Measurements from ENCODE around the gene RPL38.

The RPL38 gene

DNA sequence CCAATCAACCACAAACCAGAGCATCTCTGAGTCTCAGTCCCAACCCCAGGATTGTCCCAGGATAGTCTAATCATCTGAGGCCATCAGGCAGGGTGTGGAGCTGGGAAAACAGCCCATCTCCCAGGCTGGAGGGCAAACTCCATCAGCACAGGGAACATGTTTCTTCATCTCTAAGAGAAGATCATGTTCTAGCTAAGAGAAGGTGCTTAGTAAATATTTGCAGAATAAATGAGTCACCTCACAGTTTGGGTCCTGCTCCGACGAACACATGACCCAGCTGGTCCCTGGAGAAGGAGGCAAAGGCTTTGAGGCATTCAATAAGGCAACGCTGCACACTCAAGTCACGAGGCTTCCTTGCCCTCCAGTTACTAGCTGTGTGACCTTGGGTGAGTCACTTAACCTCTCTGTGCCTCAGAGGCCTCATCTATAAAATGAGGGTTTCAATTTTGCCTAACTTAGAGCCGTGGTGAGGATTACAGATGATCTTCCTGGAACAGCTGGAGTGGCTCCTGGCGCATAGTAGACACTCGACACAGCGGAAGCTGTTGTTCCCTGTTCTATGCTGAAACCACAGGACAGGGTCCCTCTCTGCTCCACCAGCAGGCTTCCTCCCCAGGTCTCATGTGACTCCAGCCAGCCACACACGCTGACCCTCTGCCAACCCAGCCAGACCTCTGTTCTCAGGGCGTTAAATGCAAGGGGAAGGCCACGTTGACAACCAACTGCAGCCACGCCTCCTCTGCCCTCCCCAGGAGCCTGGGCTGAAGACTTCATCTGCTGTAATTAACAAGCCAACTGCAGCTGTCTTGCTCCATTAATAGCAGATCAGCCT is 10.3 kb upstream of the RPL38 start:
- Mint-ChIP-seq H3K9me3 (no peaks in the 10 kb centered on the region), H3K4me3 (no peak overlapping the region), H3K27me3 (peaks cover 72% of the 10 kb centered on the region), H3K27ac (no peak overlapping the region), H3K36me3 (no peaks in the 10 kb centered on the region), H3K4me1 (peaks cover 3% of the 10 kb centered on the region)
- no peak for DNase-seq
- CTCF ChIA-PET, result interaction anchor here (0.7 kb wide), 1 partner anchor 44 kb away, joined by 3 read pairs; no protein-coding TSS in a partner anchor

DNA sequence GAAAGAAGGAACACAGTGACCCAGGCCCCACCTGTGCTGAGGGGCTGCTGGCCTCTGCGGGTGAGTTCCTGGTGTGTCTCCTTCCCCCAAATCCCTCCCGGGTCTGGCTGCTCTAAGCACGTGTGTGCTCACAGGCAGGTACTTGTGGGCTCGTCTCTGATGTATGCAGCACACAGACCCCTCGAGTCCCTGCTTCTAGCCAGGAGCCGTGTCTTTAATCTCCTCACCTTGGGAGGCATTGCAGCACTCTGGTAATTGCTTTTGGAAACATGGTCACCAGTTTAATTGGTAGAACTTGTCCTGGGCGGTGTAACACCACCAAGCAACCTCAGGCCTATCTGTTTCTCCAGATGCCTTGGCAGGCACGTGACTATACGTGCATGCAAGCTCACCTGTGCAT is 8.8 kb upstream of the RPL38 start:
- no peak for DNase-seq
- peaks cover 10% of the 10 kb centered on the region for H3K4me1 Mint-ChIP-seq
- CTCF ChIA-PET, result no interaction called here

DNA sequence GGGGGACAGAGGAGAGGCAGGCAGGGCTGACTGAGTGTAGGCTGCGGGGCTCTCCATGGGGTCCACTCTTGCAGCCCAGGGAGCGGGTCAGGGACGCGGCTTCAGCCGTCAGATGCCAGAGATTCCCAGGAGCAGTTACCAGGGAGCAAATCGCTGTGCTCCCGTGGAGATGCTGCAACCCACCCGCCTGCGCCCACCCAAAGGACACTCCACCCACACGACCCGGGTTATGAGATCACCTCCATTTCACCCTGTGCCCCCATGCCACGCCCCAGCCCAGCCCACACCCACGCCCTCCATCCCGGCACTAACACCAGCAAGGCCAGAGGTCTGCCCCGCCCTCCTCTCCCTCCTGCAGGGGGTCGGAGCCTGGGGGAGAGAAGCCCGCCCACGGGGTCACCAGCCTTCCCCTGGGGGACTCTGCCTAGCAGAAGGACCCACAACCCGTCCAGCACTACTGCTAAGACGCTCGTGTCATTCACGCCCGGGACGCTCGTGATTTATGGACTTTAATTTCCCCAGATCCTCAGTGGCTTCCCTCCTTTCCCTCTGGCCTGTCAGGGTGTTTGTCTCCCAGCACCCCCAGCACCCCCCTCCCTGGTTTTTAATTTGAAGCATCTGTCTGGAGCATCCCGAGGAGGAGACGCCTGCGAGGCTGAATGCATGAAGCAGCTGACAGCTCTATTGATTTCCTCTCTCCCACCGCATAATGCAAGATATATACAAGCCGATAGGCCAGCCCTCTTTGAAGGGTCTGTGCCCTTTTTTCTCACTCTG is 6.7 kb upstream of the RPL38 start:
- no peaks in the 10 kb centered on the region for H3K9me3 Mint-ChIP-seq
- H3K27me3 Mint-ChIP-seq, result peaks cover 91% of the 10 kb centered on the region
- CTCF ChIA-PET, result no interaction called here
- H3K4me3 Mint-ChIP-seq, result no peak overlapping the region
- peaks cover 12% of the 10 kb centered on the region for H3K4me1 Mint-ChIP-seq
- H3K27ac Mint-ChIP-seq, result no peak overlapping the region
- DNase-seq, result no peak
- no peaks in the 10 kb centered on the region for H3K36me3 Mint-ChIP-seq

More for the DNA sequence above, 8.8 kb upstream of the RPL38 start:
- no peak overlapping the region for H3K27ac Mint-ChIP-seq
- no peaks in the 10 kb centered on the region for H3K36me3 Mint-ChIP-seq
- H3K4me3 Mint-ChIP-seq, result no peak overlapping the region
- H3K27me3 Mint-ChIP-seq, result peaks cover 75% of the 10 kb centered on the region
- no peaks in the 10 kb centered on the region for H3K9me3 Mint-ChIP-seq

DNA sequence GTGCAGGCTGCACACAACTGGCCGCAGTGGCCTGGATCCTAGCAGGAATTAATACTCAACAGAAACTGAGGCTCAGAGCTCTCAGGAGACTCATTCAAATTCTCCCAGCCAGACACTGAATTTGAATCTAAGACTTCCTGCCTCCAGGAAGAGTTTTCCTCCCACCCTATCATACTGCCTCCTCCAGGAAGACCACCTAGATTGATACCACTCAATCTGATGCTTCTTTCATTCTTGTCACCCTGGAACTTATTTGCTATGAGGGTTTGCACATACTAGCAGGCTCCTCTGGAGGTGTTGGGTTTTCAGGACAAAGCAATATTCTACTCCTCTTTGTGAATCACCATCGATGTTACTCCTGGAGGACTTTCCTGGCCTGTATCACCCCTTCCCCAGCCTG is 5.7 kb upstream of the RPL38 start:
- no peak for DNase-seq
- CTCF ChIA-PET, result interaction anchor here (3.5 kb wide), 1 partner anchor 108 kb away, joined by 28 read pairs; no protein-coding TSS in a partner anchor
- Mint-ChIP-seq H3K27me3 (peaks cover 97% of the 10 kb centered on the region), H3K9me3 (no peaks in the 10 kb centered on the region), H3K4me3 (no peak overlapping the region), H3K36me3 (no peaks in the 10 kb centered on the region), H3K4me1 (peaks cover 14% of the 10 kb centered on the region), H3K27ac (no peak overlapping the region)

DNA sequence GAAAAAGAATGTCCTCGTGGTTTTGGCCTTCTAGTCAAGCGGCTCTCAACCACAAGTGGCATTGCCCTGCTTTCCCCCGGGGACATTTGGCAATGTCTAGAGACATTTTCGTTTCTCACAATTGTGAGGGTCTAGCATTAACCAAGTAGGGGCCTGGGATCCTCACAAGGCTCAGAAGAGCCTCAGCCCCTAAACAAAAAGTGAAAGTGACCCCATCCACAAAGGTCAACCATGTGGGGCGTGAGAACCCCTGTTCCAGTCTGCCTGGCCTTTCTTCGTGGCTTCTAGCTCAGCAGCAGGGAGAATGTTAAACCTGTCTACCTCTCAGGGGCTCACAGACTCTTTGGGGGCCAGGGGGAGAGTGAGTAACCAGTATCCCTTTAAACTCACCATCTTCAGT is 4.8 kb upstream of the RPL38 start:
- H3K4me3 Mint-ChIP-seq, result no peak overlapping the region
- peaks cover 3% of the 10 kb centered on the region for H3K36me3 Mint-ChIP-seq
- CTCF ChIA-PET, result interaction anchor here (1.4 to 3.5 kb wide), 7 partner anchors 8 to 193 kb away, joined by 3 to 28 read pairs (median 10); no protein-coding TSS in a partner anchor
- H3K27me3 Mint-ChIP-seq, result peaks cover 97% of the 10 kb centered on the region
- no peak for DNase-seq
- H3K9me3 Mint-ChIP-seq, result no peaks in the 10 kb centered on the region
- H3K27ac Mint-ChIP-seq, result no peak overlapping the region
- peaks cover 22% of the 10 kb centered on the region for H3K4me1 Mint-ChIP-seq

DNA sequence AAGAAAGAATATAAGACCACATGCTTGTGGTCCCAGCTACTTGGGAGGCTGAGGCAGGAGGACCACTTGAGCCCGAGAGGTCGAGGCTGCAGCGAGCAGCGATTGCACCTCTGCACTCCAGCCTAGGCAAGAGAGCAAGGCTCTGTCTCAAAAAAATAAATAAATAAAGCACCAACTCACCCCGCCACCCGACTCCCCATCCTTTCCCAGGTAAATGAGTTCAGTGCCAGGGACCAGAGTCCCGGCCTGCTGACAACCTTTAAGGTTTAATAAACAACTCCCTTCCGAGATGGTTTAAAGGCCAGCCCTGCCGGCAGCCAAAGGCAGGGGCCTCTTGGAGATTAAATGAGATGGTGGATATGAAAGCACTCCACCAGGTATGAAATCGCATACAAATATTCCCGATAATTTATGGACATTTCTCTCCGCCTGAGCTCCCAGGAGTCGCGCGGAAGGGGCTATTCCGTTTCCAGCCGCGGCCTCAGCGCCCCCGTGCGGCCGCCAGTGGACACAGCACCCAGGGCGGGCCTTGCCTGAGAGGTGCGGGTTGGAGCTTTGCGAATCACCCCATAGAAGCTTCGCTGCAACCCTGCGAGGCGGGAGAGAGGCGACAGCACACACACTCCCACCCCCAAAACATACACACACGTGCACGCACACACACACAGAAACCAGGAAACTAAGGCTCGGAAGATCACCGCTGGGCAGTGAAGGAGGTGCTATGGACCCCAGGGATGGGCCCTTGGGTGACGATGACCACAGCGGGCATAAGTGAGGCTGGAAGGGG is 4.0 kb upstream of the RPL38 start:
- Mint-ChIP-seq H3K4me3 (no peak overlapping the region), H3K36me3 (peaks cover 6% of the 10 kb centered on the region), H3K9me3 (no peaks in the 10 kb centered on the region), H3K4me1 (peaks cover 19% of the 10 kb centered on the region), H3K27me3 (peaks cover 89% of the 10 kb centered on the region), H3K27ac (no peak overlapping the region)
- CTCF ChIA-PET, result interaction anchor here (0.7 to 3.5 kb wide), 17 partner anchors 8 to 770 kb away, joined by 3 to 28 read pairs (median 4); partner anchors contain the start of gene TTYH2
- DNase-seq, result peak; percentile 72

DNA sequence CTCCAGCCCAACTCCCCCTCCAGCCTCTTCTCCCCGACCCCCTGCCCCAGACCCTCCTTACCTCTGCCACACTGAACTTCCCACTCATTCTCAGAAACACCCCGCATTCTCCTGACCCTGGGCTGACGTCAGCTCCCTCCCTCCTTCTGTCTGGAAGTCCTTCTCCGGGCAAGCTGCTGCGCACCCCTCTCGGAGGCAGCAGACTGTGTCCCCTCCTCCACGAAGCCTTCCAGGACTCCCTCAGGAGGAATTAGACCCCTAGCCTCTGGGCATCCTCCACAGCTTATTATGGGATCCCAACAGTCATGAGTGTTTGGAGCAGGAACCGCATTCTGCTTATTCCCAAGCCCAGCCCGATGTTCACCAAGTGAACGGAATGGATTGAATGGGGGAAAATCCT is 3.4 kb upstream of the RPL38 start:
- Mint-ChIP-seq H3K9me3 (no peaks in the 10 kb centered on the region), H3K4me1 (peaks cover 25% of the 10 kb centered on the region), H3K4me3 (no peak overlapping the region), H3K27ac (no peak overlapping the region), H3K27me3 (peaks cover 83% of the 10 kb centered on the region), H3K36me3 (peaks cover 12% of the 10 kb centered on the region)
- CTCF ChIA-PET, result interaction anchor here (0.7 to 3.5 kb wide), 17 partner anchors 9 to 771 kb away, joined by 3 to 28 read pairs (median 4); partner anchors contain the start of gene TTYH2
- DNase-seq, result no peak

DNA sequence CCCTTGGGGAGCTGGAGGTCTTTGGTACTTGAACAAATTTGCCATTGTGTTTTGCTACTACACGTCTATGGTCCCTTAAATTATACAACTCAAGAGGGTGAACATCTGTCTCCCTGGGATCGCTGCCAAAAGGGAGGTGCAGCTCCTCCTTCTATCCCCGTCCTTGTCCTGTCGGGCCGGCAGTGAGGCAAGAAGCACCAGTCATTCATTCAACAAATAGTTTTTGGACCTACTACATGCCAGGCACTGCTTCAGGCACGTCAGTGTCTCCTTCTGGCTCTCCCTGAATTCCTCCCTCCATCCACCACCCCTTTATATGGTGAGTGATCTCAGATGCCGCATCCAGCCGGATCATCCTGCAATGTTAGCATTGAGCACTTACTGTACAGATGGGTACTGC is 2.2 kb upstream of the RPL38 start:
- Mint-ChIP-seq H3K27me3 (peaks cover 72% of the 10 kb centered on the region), H3K36me3 (peaks cover 18% of the 10 kb centered on the region), H3K4me1 (peaks cover 35% of the 10 kb centered on the region), H3K4me3 (no peak overlapping the region), H3K9me3 (no peaks in the 10 kb centered on the region), H3K27ac (no peak overlapping the region)
- DNase-seq, result no peak
- CTCF ChIA-PET, result interaction anchor here (1.5 to 3.5 kb wide), 3 partner anchors 10 to 111 kb away, joined by 4 to 28 read pairs (median 13); no protein-coding TSS in a partner anchor

DNA sequence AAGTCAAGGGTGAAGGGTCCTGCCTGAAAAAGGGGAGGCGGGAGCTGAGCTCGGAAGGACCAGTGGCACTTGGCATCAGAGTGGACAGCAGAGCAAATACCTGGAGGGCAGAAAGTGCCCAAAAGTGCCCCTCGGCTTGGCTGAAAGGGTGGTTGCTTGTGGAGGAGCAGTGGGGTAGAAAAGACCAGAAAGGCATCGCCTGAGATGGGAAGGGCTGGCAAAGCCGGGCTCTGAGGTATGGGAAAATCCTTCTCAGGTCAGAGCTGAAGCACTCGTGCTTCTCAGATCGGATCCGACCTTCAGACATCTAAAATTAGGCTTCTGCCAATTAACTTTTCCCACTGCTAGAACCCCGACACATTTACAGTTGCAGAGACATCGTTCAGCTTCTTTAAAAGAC is 1.5 kb upstream of the RPL38 start:
- no peak for DNase-seq
- peaks cover 22% of the 10 kb centered on the region for H3K36me3 Mint-ChIP-seq
- no peaks in the 10 kb centered on the region for H3K9me3 Mint-ChIP-seq
- H3K27ac Mint-ChIP-seq, result no peak overlapping the region
- H3K4me1 Mint-ChIP-seq, result peaks cover 39% of the 10 kb centered on the region
- CTCF ChIA-PET, result interaction anchor here (1.5 kb wide), 1 partner anchor 11 kb away, joined by 4 read pairs; no protein-coding TSS in a partner anchor
- no peak overlapping the region for H3K4me3 Mint-ChIP-seq
- peaks cover 65% of the 10 kb centered on the region for H3K27me3 Mint-ChIP-seq

DNA sequence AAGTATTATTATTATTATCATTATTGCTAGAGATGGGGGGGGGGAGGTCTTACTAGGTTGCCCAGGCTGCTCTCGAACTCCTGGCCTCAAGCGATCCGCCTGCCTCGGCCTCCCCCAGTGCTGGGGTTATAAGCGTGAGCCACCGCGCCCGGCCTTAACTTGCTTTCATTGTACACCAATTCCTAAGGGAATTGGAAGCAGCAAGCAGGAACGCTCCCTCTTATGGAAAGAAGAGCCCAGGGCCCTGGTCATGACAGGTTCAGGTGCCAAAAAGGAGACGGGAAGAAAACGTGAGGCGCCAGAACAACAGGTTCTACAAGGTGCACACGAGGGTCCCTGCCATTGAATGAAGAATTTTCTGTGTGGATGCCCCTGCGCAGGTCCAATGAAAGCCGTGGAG is 540 bp upstream of the RPL38 start:
- Mint-ChIP-seq H3K4me1 (peaks cover 45% of the 10 kb centered on the region), H3K27ac (no peak overlapping the region), H3K9me3 (no peaks in the 10 kb centered on the region), H3K36me3 (peaks cover 29% of the 10 kb centered on the region), H3K27me3 (peaks cover 57% of the 10 kb centered on the region), H3K4me3 (peak overlapping the region; percentile 90)
- DNase-seq, result no peak
- CTCF ChIA-PET, result interaction anchor here (0.6 to 1.5 kb wide), 6 partner anchors 12 to 313 kb away, joined by 3 to 4 read pairs (median 3); no protein-coding TSS in a partner anchor

DNA sequence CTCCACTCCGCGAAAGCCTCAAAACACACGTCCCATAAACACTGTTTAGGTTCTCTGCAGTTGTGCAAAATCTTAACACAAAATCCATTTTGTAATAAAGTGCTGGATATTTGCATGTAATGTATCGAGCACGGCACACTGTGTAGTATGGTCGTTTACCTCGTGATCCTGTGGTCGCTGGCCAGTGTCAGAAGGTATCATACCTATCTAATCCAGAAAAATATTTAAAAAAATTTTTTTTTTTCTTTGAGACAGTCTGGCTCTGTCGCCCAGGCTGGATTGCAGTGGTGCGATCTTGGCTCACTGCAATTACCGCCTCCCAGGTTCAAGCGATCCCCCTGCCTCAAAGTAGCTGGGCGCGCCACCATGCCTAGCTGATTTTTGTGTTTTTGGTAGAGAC is 996 bp downstream of the RPL38 start:
- H3K36me3 Mint-ChIP-seq, result peaks cover 40% of the 10 kb centered on the region
- CTCF ChIA-PET, result interaction anchor here (1.0 to 1.9 kb wide), 2 partner anchors 9 to 92 kb away, joined by 4 to 7 read pairs; partner anchors contain the start of gene TTYH2
- H3K27ac Mint-ChIP-seq, result peak overlapping the region; percentile 86

DNA sequence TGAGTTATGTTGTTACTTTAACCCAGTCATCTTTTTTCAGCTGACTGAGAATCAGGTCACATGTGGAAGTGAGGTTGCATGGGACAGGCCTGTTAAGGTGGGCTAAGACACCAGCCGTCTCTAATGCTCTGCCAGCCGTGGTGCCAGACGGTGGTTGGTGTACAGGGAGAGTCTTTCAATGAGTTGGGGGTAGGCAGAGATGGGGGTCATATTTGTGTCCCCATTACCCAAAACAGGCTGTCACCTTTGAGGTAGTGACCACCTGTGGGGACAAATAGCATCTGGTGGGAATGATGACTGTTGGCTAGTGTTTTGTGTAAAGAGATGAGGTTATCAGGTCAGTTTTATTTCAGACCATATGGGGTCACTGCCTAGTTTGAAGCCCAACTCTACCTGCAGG is 1.8 kb downstream of the RPL38 start:
- CTCF ChIA-PET, result interaction anchor here (1.0 to 1.9 kb wide), 3 partner anchors 8 to 776 kb away, joined by 3 to 7 read pairs (median 4); partner anchors contain the start of gene TTYH2
- DNase-seq, result no peak
- H3K36me3 Mint-ChIP-seq, result peaks cover 47% of the 10 kb centered on the region
- no peak overlapping the region for H3K27ac Mint-ChIP-seq
- H3K9me3 Mint-ChIP-seq, result no peaks in the 10 kb centered on the region
- peaks cover 34% of the 10 kb centered on the region for H3K27me3 Mint-ChIP-seq
- peaks cover 55% of the 10 kb centered on the region for H3K4me1 Mint-ChIP-seq
- H3K4me3 Mint-ChIP-seq, result peak overlapping the region; percentile 90

More for the DNA sequence above, 996 bp downstream of the RPL38 start:
- Mint-ChIP-seq H3K4me3 (peak overlapping the region; percentile 90), H3K4me1 (peaks cover 51% of the 10 kb centered on the region), H3K27me3 (peaks cover 42% of the 10 kb centered on the region), H3K9me3 (no peaks in the 10 kb centered on the region)
- DNase-seq, result no peak

DNA sequence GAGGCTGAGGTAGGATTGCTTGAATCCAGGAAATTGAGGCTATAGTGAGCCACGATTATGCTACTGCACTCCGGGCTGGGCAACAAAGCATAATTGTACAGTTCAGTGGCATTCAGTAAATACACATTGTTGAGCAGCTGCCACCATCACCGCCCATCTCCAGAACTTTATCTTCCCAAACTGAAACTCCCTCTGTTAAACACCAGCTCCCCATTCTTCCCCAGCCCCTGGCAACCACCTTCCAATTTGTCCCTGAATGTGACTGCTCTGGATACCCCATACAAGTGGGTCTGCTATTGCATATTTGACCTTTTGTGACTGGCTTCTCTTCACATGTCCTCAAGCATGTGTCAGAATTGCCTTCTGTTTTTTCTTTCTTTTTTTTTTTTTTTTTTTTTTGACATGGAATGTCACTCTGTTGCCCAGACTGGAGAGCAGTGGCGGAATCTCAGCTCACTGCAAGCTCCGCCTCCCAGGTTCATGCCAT is 2.9 kb downstream of the RPL38 start:
- no peak for DNase-seq
- H3K9me3 Mint-ChIP-seq, result no peaks in the 10 kb centered on the region
- peaks cover 64% of the 10 kb centered on the region for H3K4me1 Mint-ChIP-seq
- H3K27ac Mint-ChIP-seq, result no peak overlapping the region
- CTCF ChIA-PET, result interaction anchor here (1.1 to 1.9 kb wide), 2 partner anchors 90 to 92 kb away, joined by 3 to 7 read pairs; no protein-coding TSS in a partner anchor
- H3K36me3 Mint-ChIP-seq, result peaks cover 51% of the 10 kb centered on the region
- peaks cover 23% of the 10 kb centered on the region for H3K27me3 Mint-ChIP-seq
- H3K4me3 Mint-ChIP-seq, result peak overlapping the region; percentile 45
